ENCODE measurements around the gene RGS14.
"Not testable (repeated sequence)": the region's sequence is repeated elsewhere in the genome, so short reads cannot be mapped to it uniquely, and the experiment has no call there.

The RGS14 gene

GRCh38 chr5:177366528-177367322 lies 9.0 kb downstream of the RGS14 start:
- DNase-seq (ENCODE audit: low read depth), result no peak

- DNase-seq (ENCODE audit: low read depth), result no peak
These were observed 9.7 kb downstream of the RGS14 start for GRCh38 chr5:177367323-177367848.

- DNase-seq (ENCODE audit: low read depth), result no peak
These were observed 10.5 kb downstream of the RGS14 start for GRCh38 chr5:177367981-177368868.

GRCh38 chr5:177368869-177369644 lies 11.3 kb downstream of the RGS14 start:
- no peak for DNase-seq (ENCODE audit: low read depth)

GRCh38 chr5:177369645-177370440 lies 12.1 kb downstream of the RGS14 start:
- no peak for DNase-seq (ENCODE audit: low read depth)

GRCh38 chr5:177370488-177371119 lies 12.9 kb downstream of the RGS14 start:
- no peak for DNase-seq (ENCODE audit: low read depth)

GRCh38 chr5:177371120-177372033 lies 13.7 kb downstream of the RGS14 start:
- no peak for DNase-seq (ENCODE audit: low read depth)

GRCh38 chr5:177372034-177372896 lies 14.5 kb downstream of the RGS14 start:
- DNase-seq (ENCODE audit: low read depth), result no peak

GRCh38 chr5:177372910-177373309 lies 15.2 kb downstream of the RGS14 start:
- DNase-seq (ENCODE audit: low read depth), result no peak

- no peak for DNase-seq (ENCODE audit: low read depth)
These were observed 16.1 kb downstream of the RGS14 start for GRCh38 chr5:177373806-177374205.

- no peak for DNase-seq (ENCODE audit: low read depth)
These were observed 16.5 kb downstream of the RGS14 start for GRCh38 chr5:177374211-177374610.

GRCh38 chr5:177375516-177375915 lies 17.8 kb downstream of the RGS14 start:
- not testable (repeated sequence) for DNase-seq (ENCODE audit: low read depth)

- DNase-seq (ENCODE audit: low read depth), result no peak
These were observed 18.4 kb downstream of the RGS14 start for GRCh38 chr5:177376107-177376506.

GRCh38 chr5:177377851-177378776 lies 20.4 kb downstream of the RGS14 start:
- DNase-seq (ENCODE audit: low read depth), result no peak

- DNase-seq (ENCODE audit: low read depth), result no peak
These were observed 21.5 kb downstream of the RGS14 start for GRCh38 chr5:177378884-177379883.

- no peak for DNase-seq (ENCODE audit: low read depth)
These were observed 23.0 kb downstream of the RGS14 start for GRCh38 chr5:177380805-177381126.

Measured in T-helper 22 cell (primary cell).